Measurements from ENCODE around the gene GALT. TPM values are rescaled to one million over a fixed set of nuclear protein-coding genes. Genes with fewer than 3 reads are reported as not detected.

GALT gene
- total and polyA plus RNA-seq, 2 of the 13 experiments (the other 11 are each of a cell fraction or from before 2014, with no cell fraction given): 40.4 to 46.3 TPM

- Histone ChIP-seq H3K4me2 (ENCODE audit: low read depth, low read length) (peak within 1 kb of the TSS; percentile 99), H3K4me1 (ENCODE audit: insufficient read depth, low read length) (peaks cover 59% of the 10 kb centered on the region), H4K20me1 (ENCODE audit: insufficient read depth, low read length) (no peaks in the 10 kb centered on the region), H3K79me2 (ENCODE audit: insufficient read depth, low read length) (peaks cover 14% of the 10 kb centered on the region), H3K9me3 (ENCODE audit: low read length) (no peaks in the 10 kb centered on the region), H3K9ac (ENCODE audit: insufficient read depth, low read depth, low read length) (peak within 1 kb of the TSS; percentile 77), H3K27me3 (ENCODE audit: control insufficient read depth in 1 of 2, insufficient read depth in 2 of 2, low read length in 2 of 2) (no peaks in the 10 kb centered on the region; a peak in 1 of 5 replicates), H3K27ac (ENCODE audit: extremely low read length, insufficient read depth, low read length) (peak within 1 kb of the TSS; percentile 70), H3K4me3 (replicated peaks in 1 of 3; ENCODE audit: insufficient read depth in 1 of 3, low read depth in 2 of 3, low read length in 3 of 3) (peak within 1 kb of the TSS; percentile 66 to 91 (median 86)), H2AFZ (ENCODE audit: low read length) (no peak within 1 kb of the TSS), H3K36me3 (replicated peaks in 1 of 2; ENCODE audit: control insufficient read depth in 1 of 2, insufficient read depth in 2 of 2, low read length in 2 of 2) (peaks cover 3 to 4% of the 10 kb centered on the region in 2 experiments; a peak in 3 of 5 replicates)
- POLR2A ChIA-PET: interaction anchor here (0.8 to 6.9 kb wide), 13 partner anchors 8 to 435 kb away, joined by 3 to 100 read pairs (median 8); partner anchors contain the start of genes ARID3C, DCTN3, GALT and IL11RA
- peak; percentile 54 for FAIRE-seq
- in situ Hi-C loops (cut with HindIII; ENCODE audit: extremely low pct_ligation_motif_present, low pct_unique_long_range_greater_than_20kb) (no loop called here), intact Hi-C loops (cut with micrococcal nuclease; ENCODE audit: unreplicated experiment) (no loop called here)
- peak; percentile 74 for DNase-seq (ENCODE audit: low spot score)
- no TSS peak for BruUV-seq (replicated peaks)
- peak; percentile 87 for ATAC-seq
- WGBS (ENCODE audit: low lambda C conversion rate): under 1% methylated on average over 29 of the region's 74 CpGs
- CTCF ChIA-PET (ENCODE audit: low intra/inter-chr PET ratio, low total read pairs): interaction anchor here (1.3 kb wide), 1 partner anchor 9 kb away, joined by 5 read pairs; the partner anchor contains the start of gene GALT
- TF ChIP-seq ZNF704 (CRISPR knock-in tag; IDR thresholded peaks at IDR 0.05; ENCODE audit: borderline replicate concordance): 0 out of 2 replicates have a peak, but pooled peaks have one; percentile 64
- TF ChIP-seq ZBTB25 (CRISPR knock-in tag; IDR thresholded peaks at IDR 0.05): no peak
- no peak; the same call in 1 of the 2 replicates for TF ChIP-seq FOXK1 (CRISPR knock-in tag; IDR thresholded peaks at IDR 0.05; ENCODE audit: borderline replicate concordance, low read depth)
- TF ChIP-seq E2F1 (CRISPR knock-in tag; IDR thresholded peaks at IDR 0.05): no peak
- TF ChIP-seq RAD51 (IDR thresholded peaks at IDR 0.05; ENCODE audit: borderline replicate concordance): no peak
- no peak for TF ChIP-seq ZNF432 (CRISPR knock-in tag; IDR thresholded peaks at IDR 0.05; ENCODE audit: borderline replicate concordance)
- no peak; the same call in 1 of the 2 replicates for TF ChIP-seq TGIF2 (CRISPR knock-in tag; IDR thresholded peaks at IDR 0.05)
- peak; percentile 81 for TF ChIP-seq CCDC6 (CRISPR knock-in tag; IDR thresholded peaks at IDR 0.05)
- TF ChIP-seq HOMEZ (CRISPR knock-in tag; IDR thresholded peaks at IDR 0.05; ENCODE audit: low read depth): peak; percentile 62; the same call in 1 of the 2 replicates
- TF ChIP-seq ZSCAN21 (CRISPR knock-in tag; IDR thresholded peaks at IDR 0.05; ENCODE audit: borderline replicate concordance): peak; percentile 49; the same call in 1 of the 2 replicates
- no peak for TF ChIP-seq ZNF576 (CRISPR knock-in tag; IDR thresholded peaks at IDR 0.05)
- no peak for TF ChIP-seq ZNF383 (CRISPR knock-in tag; IDR thresholded peaks at IDR 0.05; ENCODE audit: borderline replicate concordance)
- TF ChIP-seq ELF4 (CRISPR knock-in tag; IDR thresholded peaks at IDR 0.05; ENCODE audit: borderline replicate concordance): no peak
- no peak for TF ChIP-seq KLF13 (CRISPR knock-in tag; IDR thresholded peaks at IDR 0.05)
- no peak for TF ChIP-seq ZNF503 (CRISPR knock-in tag; IDR thresholded peaks at IDR 0.05)
Observed at GRCh38 chr9:34637356-34638137, 8.9 kb upstream of the GALT start, which contains the start of gene SIGMAR1. Gene SIGMAR1 (minus strand): TSS chr9:34637787. CDS start chr9:34637697, 90 bp downstream.

Data from HepG2 (cell line).